HG02852 (cell line): ENCODE results near the gene CEBPG.

ENCODE experiments used
- ATAC-seq: cut with Tn5 transposase; IDR thresholded peaks from one replicate; pipeline ENCODE4 v1.9.1; 2021; ENCODE audit warnings: mild to moderate bottlenecking, moderate library complexity; ENCODE audit not compliant: unreplicated experiment

Gene CEBPG

DNA sequence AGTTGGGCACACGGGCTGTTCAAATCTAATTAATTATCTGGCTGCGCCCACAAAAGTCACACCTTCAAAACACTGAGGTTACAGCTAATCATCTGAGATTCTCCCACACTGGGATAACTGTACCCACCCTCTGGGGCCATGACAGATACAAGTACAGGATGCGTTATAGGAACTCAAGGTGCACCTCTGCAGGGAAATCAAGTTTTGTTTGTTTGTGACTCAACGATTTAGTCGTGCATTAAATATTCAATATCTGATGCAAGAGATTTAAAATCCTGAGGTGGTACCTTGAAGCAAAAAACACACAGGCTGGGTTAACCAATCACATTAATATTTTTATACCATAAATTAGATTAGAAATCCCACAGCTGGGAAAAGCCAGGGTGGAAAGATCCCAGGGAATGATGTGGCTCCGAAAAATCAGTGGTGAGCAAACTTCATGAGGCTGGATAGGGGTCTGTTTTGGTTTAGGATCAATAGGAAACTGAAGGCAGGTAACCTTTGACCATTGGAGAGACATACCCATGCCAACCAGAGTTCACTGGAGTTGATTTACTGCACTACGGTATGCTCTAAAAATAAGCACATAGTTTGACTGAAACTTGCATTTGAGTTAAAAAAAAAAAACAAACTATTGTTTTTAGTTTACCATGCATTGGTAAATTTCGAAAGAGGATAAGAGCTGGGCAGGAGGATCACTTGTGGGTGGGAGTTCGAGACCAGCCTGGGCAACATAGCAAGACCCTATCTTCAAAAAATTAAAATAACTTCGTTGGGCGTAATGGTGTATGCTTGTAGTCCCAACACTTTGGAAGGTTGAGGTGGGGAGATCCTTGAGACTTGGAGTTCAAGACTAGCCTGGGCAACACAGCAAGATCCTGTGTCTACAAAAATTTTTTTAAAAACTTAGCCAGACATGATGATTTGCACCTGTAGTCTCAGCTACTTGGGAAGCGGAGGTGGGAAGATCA lies 23.9 kb upstream of the CEBPG start:
- no peak for ATAC-seq

DNA sequence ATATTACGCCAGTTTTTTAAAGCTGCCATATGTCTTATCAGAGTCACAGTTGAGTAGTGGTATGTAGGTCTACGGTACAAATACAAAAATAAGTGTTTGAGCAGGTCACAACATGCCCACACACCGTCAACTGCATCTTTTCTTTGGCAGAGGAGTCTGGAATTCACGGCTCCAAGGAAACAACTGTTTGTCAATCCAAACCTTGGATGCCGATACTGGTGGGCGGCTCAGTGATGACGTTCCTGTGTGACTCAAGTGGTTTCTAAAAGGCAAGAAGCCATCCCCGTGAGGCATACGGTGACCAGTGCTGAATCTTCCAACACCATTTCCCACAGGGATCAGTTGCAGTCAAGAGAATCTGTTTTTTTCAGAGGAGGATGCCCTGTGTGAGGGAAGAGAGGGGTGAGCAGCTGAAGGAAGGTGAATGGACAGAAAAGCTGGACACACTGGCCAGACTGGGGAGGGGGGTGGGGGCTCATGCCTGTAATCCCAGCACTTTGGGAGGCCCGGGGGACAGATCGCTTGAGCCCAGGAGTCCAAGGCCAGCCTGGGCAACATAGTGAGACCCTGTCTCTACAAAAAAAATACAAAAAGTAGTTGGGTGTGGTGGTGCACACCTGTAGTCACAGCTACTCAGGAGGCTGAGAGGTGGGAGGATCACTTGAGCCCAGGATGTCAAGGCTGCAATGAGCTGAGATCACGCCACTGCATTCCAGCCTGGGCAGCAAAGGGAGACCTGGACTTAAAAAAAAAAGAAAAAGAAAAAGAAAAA lies 22.8 kb upstream of the CEBPG start:
- ATAC-seq: no peak

GRCh38 chr19:33355535-33355934 lies 18.0 kb upstream of the CEBPG start:
- no peak for ATAC-seq

DNA sequence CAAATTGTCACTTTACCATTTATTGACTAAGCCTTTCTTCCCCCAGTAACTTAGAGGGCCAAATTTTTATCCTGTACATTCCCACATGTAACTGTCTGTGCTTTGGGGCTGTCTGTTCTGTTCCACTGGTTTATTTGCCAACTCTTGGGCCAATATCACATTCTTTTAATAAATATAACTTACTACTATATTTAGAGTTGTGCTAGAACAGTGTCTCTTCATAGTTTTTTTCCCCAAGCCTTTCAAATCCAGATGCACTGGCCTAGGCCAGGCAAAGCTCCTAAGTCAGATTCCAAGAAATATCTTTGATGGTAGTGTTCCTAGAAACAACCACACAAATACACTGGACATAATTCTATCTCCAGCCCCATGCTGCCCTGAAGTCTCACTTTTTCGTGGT lies 16.0 kb upstream of the CEBPG start:
- ATAC-seq: no peak

DNA sequence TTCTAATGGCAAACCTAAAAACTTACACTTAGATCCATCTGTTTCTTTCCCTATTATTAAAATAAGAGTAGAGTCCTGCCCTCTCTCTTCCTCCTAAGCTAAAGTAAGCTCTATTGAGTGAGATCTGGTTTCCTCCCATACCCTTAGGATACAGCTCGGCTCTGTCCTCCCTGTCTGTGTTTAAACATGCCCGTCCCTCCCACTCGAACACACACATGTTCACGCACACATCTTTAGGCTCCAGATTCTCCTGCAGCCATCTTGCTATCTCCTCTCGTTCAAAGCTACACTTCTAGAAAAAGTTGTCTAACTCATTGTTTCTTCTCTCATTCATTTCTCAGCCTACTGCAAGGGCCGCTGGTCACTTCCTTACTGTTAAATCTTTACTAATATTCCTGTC lies 15.1 kb upstream of the CEBPG start:
- no peak for ATAC-seq

DNA sequence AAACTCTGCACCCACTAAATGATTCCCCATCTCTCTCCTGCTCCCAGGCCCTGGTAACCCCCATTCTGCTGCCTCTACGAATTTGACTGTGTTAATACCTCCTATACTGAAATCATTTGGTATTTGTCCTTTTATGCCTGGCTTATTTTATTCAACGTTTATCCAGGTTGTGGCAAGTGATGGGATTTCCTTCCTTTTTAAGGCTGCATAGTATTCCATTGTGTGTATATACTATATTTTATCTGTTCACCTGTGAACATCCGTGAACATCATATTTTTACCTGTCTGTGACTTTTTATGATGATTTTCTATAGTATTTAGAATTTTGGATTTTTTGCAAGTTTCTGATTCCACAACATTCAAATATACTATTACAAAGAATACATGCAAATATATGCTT lies 13.9 kb upstream of the CEBPG start:
- ATAC-seq: no peak

GRCh38 chr19:33362508-33363228 lies 10.8 kb upstream of the CEBPG start:
- no peak for ATAC-seq

DNA sequence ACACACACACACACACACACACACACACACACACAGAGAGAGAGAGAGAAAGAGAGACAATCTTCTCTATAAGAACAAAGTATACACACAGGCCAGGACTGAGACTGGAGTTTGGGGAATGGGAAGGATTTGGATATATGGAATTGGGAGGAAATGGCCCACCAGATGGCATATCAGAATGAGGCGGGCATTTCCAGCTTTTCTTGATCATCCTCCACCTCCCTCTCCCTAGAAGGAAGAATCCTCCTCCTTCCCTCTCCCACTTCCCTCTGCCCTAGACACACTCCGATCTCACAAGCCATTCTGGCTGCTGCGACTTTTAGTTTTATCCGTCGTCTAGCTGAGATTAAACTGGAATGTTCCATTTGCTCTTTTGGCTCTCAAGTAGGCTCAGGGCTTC lies 10.0 kb upstream of the CEBPG start:
- no peak for ATAC-seq

DNA sequence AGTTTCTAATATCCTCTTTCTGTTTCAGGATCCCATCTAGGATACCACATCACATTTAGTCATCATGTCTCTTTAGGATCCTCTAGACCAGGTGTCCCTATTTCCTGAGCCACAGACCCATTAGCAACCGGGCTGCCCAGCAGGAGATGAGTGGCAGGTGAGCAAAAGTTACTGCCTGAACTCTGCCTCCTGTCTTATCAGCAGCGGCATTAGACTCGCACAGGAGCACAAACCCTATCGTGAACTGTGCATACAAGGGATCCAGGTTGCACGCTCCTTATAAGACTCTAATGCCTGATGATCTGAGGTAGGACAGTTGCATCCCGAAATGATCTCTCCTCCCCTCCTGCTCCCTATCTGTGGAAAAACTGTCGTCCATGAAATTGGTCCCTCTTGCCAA lies 7.8 kb upstream of the CEBPG start:
- no peak for ATAC-seq

DNA sequence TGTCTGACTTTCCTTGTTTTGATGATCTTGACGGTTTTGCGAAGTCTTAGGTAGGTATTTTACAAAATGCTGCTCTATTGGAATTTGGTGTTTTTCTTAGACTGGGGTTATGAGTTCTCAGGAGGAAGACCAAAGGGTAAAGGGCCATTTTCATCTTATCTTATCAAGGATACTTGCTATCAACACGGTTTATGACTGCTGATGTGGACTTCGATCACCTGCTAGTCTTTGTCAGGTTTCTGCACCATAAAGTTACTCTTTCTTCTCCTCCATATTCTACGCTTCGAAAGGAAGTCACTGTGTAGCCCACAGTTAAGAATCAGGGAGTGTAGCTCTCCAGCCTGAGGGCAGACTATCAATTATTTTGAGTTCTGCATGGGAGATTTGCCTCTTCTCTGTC lies 7.4 kb upstream of the CEBPG start:
- ATAC-seq: no peak

DNA sequence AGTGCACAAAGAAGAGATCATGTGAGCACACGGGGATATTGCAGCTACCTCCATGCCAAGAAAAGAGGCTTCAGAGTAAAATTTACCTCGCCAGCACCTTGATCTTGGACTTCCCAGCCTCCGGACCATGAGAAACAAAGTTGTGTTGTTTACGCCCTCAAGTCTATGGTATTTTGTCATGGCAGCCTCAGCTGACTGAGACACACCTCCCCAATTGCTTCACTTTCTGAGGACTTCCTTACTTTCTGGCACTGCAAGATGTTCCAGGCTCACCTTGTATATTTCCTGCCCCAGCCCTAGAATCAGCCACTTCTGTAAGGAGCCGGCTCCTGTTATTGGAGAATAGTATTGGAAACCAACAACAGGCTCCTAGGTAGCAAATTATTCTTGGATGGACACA lies 6.6 kb upstream of the CEBPG start:
- no peak for ATAC-seq

GRCh38 chr19:33368074-33368864 lies 5.2 kb upstream of the CEBPG start:
- ATAC-seq: no peak

DNA sequence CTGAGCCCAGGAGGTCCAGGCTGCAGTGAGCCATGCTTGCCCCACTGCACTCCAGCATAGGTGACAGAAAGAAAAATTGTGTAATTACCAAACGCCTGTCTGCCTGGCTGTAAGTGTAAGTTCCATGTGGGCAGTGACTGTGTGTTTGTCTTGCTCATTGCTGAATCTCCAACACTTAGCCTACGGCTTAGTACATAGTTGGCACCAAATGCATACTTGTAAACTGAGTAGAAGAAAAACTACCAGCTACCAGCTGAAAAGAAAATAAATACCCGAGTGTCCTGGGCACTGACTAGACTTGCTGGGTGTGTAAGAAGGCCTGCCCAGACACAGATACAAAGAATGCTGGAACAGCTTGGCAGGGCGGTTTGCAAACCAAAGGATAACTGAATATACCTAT lies 2.7 kb upstream of the CEBPG start:
- ATAC-seq: no peak

DNA sequence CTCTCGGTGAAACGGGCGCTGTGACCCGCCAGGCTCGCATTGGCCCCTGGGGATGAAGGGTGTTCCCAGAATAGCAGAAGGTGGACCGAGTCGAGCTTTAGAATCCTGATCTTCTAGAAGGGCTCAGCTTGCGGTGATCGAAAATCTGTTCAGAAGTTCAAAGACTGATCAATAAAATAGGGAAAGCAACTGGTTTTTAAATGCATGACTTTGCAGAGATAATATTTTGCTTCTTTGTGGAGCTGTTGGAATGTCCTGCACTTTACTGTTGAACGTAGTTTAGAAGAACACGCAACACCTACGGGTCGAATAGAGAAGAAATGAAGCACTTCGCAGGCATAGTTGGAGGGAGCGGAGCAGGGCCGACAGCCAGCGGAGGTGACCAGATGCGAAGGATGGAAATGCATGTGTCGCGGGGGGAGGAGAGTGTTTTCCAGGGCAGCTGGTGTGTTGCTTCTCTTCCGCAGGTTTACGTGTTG lies 766 bp downstream of the CEBPG start:
- no peak for ATAC-seq

- ATAC-seq: no peak
Measured at GRCh38 chr19:33375156-33375836, 1.8 kb downstream of the CEBPG start.

DNA sequence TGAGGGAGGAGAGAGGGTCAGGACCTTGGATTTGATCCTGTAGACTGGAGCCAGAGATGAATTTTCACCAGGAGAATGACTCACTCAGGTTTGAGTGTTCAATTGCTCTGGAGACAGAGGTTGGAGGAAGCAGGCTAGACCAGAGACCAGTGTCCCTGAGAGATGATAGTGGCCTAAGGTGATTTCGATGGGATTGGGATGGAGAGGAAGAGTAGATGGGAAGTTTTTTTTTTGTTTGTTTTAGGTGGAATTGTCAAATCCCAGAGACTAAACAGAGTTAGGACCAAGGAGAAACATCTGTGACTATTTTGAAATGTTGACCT lies 2.3 kb downstream of the CEBPG start:
- ATAC-seq: no peak

GRCh38 chr19:33376423-33376822 lies 2.9 kb downstream of the CEBPG start:
- ATAC-seq: no peak

DNA sequence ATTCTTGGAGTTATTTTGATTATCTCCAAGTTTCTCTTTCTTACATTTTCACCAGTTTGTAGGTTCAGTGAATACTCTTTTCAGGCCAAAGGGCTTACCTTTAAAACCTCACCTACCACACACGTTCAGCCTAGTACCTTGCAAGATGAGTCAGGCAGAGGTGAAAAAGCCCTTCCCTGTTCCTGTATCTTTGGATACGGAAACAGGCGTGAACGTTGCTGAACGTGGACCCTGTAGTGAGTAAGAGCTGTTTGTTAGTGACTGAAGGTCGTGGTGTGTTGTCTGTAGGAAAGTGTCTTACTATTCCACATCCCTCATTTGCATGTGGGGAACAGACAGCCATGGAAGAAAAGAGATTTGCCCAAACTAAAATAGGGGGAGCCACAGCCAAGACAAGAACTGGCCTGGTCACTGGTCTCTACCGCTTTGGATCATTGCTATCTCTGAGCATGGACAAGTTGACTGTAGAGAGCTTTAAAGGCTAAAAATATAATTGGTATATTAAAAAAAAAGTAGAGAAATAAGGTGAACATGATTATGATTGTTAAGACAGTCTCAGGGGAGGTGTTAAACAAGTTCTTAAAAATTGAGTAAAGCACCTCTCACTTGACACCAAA lies 3.5 kb downstream of the CEBPG start:
- no peak for ATAC-seq

DNA sequence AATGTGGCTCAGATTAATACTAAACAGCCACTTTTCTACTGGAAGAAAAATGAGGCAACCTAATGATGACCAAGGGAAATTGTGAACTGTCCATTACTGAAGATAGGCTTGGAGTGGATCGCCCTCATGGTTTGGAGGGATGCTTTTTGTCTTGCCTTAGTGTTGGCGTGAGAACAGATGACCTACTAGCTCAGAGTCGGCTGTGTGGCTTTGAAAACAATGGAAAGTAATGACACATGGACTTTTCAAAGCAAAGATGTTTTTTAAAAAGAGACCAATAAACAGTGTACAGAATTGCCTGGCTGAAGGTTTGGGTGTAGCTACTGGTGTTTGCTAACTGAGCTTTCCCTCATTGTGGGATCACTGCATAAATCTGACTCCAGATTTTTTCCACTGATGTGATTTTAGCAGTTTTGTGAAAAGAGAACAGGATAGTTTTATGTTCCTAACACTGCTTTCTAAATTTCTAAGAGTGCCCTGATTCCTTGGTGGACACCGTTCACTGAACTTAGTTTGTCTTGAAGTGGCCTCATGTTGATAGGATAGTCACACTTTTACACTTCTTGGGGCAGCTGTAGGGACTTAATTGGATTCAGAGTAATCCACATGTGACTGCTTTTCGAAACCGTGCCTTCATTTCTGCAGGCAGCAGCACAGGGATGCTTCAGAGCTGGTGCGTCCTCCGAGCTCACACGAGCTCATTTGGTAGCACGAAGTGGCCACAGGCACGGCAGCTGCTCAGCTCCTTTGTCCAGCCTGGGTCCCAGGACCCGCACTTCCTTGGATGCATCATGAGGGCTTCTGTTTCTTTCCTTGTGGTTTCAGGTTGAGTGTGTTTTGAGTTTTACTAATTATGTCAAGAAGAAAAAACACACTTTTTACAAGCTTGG lies 4.3 kb downstream of the CEBPG start:
- no peak for ATAC-seq
